Neural crest cell (in vitro differentiated cells): ENCODE data around the gene ZC3H13. TPM values are rescaled to one million over a fixed set of nuclear protein-coding genes. Genes with fewer than 3 reads are reported as not detected.

Experiments used
- DNase-seq: peaks from one replicate; pipeline ENCODE4 v3.0.0; 2021; ENCODE audit warnings: low read depth, mixed read lengths, low spot score
- H3K27ac Mint-ChIP-seq: one replicate; pipeline ENCODE4 v1.8.0; 2021; ENCODE audit warnings: mild to moderate bottlenecking, mixed read lengths; ENCODE audit not compliant: unreplicated experiment
- H3K27me3 Mint-ChIP-seq: 2 replicates; pipeline ENCODE4 v1.8.0; 2021; ENCODE audit warnings: low read depth, mild to moderate bottlenecking, mixed read lengths
- H3K36me3 Mint-ChIP-seq: 2 replicates; pipeline ENCODE4 v1.8.0; 2021; ENCODE audit warnings: low read depth, mild to moderate bottlenecking, mixed read lengths
- H3K4me1 Mint-ChIP-seq: 2 replicates; pipeline ENCODE4 v1.8.0; 2021; ENCODE audit warnings: mixed read lengths
- H3K4me3 Mint-ChIP-seq: one replicate; pipeline ENCODE4 v1.8.0; 2021; ENCODE audit warnings: mild to moderate bottlenecking, mixed read lengths
- H3K9me3 Mint-ChIP-seq: 2 replicates; pipeline ENCODE4 v1.8.0; 2021; ENCODE audit warnings: mixed read lengths
- CTCF ChIP-seq: fragments of 200-600 bp; sonication (generic); conservative IDR thresholded peaks from 2 replicates; pipeline ENCODE4 v1.5.0; 2021; ENCODE audit warnings: antibody characterized with exemption, mild to moderate bottlenecking
- total RNA-seq: library from RNA; stranded (reverse); gene quantifications from 2 replicates; pipeline ENCODE4 v1.2.1, GENCODE V29; 2021

ZC3H13 gene
- total RNA-seq, 1 donor from 2014 or later, result 103 TPM

- Mint-ChIP-seq H3K9me3 (no peaks in the 10 kb centered on the region), H3K27me3 (no peaks in the 10 kb centered on the region)
- no peak for TF ChIP-seq CTCF
These were observed 125.8 kb downstream of the ZC3H13 start for GRCh38 chr13:45926741-45927140.

GRCh38 chr13:45925151-45925550 is 127.4 kb downstream of the ZC3H13 start:
- no peak for TF ChIP-seq CTCF
- Mint-ChIP-seq H3K27ac (no peak overlapping the region), H3K4me3 (no peak overlapping the region), H3K4me1 (no peaks in the 10 kb centered on the region), H3K36me3 (no peaks in the 10 kb centered on the region), H3K27me3 (no peaks in the 10 kb centered on the region), H3K9me3 (no peaks in the 10 kb centered on the region)
- DNase-seq, result no peak

More at GRCh38 chr13:45926741-45927140, 125.8 kb downstream of the ZC3H13 start:
- no peak for DNase-seq
- no peaks in the 10 kb centered on the region for H3K36me3 Mint-ChIP-seq
- no peak overlapping the region for H3K4me3 Mint-ChIP-seq
- no peak overlapping the region for H3K27ac Mint-ChIP-seq
- H3K4me1 Mint-ChIP-seq, result no peaks in the 10 kb centered on the region

GRCh38 chr13:45921162-45921736 is 131.3 kb downstream of the ZC3H13 start:
- Mint-ChIP-seq H3K27me3 (no peaks in the 10 kb centered on the region), H3K36me3 (no peaks in the 10 kb centered on the region), H3K9me3 (no peaks in the 10 kb centered on the region), H3K4me3 (no peak overlapping the region), H3K27ac (no peak overlapping the region), H3K4me1 (no peaks in the 10 kb centered on the region)
- TF ChIP-seq CTCF, result no peak
- no peak for DNase-seq

GRCh38 chr13:45918597-45918996 is 133.9 kb downstream of the ZC3H13 start:
- no peak overlapping the region for H3K27ac Mint-ChIP-seq
- no peaks in the 10 kb centered on the region for H3K36me3 Mint-ChIP-seq
- no peaks in the 10 kb centered on the region for H3K9me3 Mint-ChIP-seq
- no peak for DNase-seq
- H3K4me3 Mint-ChIP-seq, result no peak overlapping the region
- no peaks in the 10 kb centered on the region for H3K4me1 Mint-ChIP-seq
- no peak for TF ChIP-seq CTCF
- H3K27me3 Mint-ChIP-seq, result no peaks in the 10 kb centered on the region

- no peak for DNase-seq
- H3K27ac Mint-ChIP-seq, result no peak overlapping the region
- H3K9me3 Mint-ChIP-seq, result no peaks in the 10 kb centered on the region
- no peaks in the 10 kb centered on the region for H3K27me3 Mint-ChIP-seq
- H3K4me3 Mint-ChIP-seq, result no peak overlapping the region
- no peaks in the 10 kb centered on the region for H3K4me1 Mint-ChIP-seq
- TF ChIP-seq CTCF, result no peak
- no peaks in the 10 kb centered on the region for H3K36me3 Mint-ChIP-seq
These were observed 135.5 kb downstream of the ZC3H13 start for GRCh38 chr13:45917019-45917418.
